Spleen (tissue), 7 donors: ENCODE results near the gene NOA1.

Experiments
- POLR2A ChIP-seq, 3 donors: fragments of 450-650 bp; IDR thresholded peaks; one replicate each; pipeline ENCODE4 v1.5.1; 2017; ENCODE audit warnings: antibody characterized with exemption in 3 of 3, mild to moderate bottlenecking in 1 of 3
- POLR2AphosphoS5 ChIP-seq, 3 donors: sonication (generic); formaldehyde crosslinking; IDR thresholded peaks; one replicate each; pipeline ENCODE4 v1.5.1; 2017; ENCODE audit warnings: antibody characterized with exemption in 3 of 3
- TF ChIP-seq, protein P1 (sequence below), 11 experiments: fragments of 200-600 bp in 7 of 11; fragments of 450-650 bp in 4 of 11; sonication (generic) in 4 of 11; IDR thresholded peaks in 8 of 11; conservative IDR thresholded peaks in 3 of 11; 1 replicate in 7 of 11; 2 replicates in 4 of 11; pipeline versions ENCODE4 v1.4.0 to v1.8.0; 2016 to 2021; ENCODE audit warnings: antibody characterized with exemption in 11 of 11, inconsistent platforms in 4 of 11, mild to moderate bottlenecking in 1 of 11
- donor health status: DM: no; HTN: no; CAD: no; lungs with moderate emphysema.
- donor health status: DM: no; HTN: no; CAD: no.
- donor health status: DM: no; HTN: no; CAD: no.

DNA sequence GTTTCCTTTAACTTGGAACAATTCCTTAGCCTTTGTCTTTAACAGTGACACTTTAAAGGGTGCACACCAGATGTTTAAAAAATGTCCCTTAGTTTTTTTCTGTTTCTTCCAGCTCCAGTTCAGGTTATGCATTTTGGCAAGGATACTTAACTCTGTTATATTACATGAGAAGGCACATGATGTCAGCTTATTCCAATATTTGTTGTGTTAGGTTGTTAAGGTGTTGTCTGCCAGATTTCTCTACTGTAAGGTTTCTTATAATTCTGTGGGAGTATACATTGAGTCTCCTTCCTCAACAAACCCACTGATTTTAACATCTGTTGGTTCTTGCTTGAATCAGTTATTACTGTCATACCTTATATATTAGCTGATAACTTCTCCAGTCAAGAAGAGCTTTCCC, 36.4 kb downstream of the NOA1 start:
- TF ChIP-seq, protein P1, sequence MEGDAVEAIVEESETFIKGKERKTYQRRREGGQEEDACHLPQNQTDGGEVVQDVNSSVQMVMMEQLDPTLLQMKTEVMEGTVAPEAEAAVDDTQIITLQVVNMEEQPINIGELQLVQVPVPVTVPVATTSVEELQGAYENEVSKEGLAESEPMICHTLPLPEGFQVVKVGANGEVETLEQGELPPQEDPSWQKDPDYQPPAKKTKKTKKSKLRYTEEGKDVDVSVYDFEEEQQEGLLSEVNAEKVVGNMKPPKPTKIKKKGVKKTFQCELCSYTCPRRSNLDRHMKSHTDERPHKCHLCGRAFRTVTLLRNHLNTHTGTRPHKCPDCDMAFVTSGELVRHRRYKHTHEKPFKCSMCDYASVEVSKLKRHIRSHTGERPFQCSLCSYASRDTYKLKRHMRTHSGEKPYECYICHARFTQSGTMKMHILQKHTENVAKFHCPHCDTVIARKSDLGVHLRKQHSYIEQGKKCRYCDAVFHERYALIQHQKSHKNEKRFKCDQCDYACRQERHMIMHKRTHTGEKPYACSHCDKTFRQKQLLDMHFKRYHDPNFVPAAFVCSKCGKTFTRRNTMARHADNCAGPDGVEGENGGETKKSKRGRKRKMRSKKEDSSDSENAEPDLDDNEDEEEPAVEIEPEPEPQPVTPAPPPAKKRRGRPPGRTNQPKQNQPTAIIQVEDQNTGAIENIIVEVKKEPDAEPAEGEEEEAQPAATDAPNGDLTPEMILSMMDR (IDR thresholded peaks at IDR 0.05 in 8 of 11, conservative IDR thresholded peaks at IDR 0.05 in 3 of 11), result no peak
- TF ChIP-seq POLR2A (IDR thresholded peaks at IDR 0.05) (no peak), POLR2AphosphoS5 (IDR thresholded peaks at IDR 0.05) (no peak)
